GM19468 (cell line): Measurements from ENCODE around the gene OXA1L.
"Not testable (repeated sequence)": the region's sequence is repeated elsewhere in the genome, so short reads cannot be mapped to it uniquely, and the experiment has no call there.

Experiments
- ATAC-seq: cut with Tn5 transposase; IDR thresholded peaks from one replicate; pipeline ENCODE4 v1.9.1; 2021; ENCODE audit warnings: mild to moderate bottlenecking, moderate library complexity, moderate number of reproducible peaks; ENCODE audit not compliant: unreplicated experiment; ENCODE audit errors: extremely low read depth

OXA1L gene

DNA sequence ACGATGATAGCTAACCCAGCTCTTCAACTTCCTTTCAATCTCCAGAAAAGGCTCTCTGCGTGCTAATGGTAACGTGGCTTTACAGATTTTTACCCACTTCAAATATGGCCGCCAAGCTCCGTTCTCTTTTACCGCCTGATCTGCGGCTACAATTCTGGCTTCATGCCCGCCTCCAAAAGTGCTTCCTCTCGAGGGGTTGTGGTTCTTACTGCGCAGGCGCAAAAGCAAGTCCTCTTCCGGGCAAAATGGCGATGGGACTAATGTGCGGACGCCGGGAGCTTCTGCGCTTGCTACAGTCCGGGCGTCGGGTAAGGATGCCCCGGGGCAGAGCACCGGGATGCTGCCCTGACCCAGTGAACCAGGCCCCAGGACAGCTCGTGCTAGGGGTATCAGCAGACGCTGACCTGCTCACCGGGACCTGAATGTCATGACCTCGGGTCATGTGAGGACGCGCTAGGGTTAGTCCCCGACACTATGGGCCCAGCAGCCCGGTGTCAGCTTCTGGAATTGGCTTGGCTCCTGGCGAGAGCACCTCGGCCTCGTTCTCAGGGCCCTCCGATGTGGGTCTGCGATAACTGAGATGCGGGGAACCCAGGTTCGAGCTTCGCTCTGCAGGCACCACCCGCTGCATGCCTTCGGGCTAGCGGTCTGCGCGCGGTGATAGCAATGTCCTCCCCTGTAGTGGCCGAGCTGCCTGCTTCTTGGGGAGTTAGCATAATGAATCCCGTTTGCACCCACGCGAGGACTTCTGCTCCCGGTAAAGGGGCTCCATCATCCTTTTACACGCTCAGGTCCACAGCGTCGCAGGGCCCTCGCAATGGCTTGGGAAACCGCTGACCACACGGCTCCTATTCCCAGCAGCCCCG is at the start of gene OXA1L:
OXA1L (plus strand) TSS at position 232 of the 866 bp plus-strand sequence; CDS start at position 246, 14 bp downstream.
- peak; percentile 60 for ATAC-seq

DNA sequence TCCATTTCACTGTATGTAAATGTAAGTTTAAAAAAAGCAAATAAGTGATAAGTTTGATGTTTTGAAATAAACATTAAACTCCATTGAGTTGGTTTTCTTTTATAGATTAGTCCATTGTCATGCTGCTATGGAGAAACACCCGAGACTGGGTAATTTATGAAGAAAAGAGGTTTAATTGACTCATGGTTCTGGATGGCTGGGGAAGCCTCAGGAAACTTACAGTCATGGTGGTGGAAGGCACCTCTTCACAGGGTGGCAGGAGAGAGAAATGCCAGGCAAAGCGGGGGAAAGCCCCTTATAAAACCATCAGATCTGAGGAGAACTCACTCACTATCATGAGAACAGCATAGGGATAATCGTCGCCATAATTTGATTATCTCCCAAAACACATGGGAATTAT is 48.4 kb upstream of the OXA1L start:
- ATAC-seq = no peak

DNA sequence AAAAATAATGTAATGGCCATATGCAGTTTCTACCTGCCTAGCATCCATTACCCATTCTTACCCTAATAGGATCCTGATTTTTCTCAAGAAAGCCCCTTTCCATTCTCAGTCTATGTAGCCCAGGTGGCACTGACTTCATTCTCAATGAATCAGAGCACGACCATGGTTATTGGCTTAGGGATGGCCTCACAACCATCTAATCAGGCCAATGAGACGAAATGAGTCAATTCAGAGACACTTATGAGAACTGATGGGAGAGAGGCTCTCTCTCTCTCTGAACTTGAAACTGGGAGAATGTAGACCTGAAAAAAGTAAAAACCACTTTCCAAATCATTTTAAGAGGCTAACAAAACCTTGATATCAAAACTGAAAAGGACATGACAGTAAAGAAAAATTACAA is 45.3 kb upstream of the OXA1L start:
- no peak for ATAC-seq

DNA sequence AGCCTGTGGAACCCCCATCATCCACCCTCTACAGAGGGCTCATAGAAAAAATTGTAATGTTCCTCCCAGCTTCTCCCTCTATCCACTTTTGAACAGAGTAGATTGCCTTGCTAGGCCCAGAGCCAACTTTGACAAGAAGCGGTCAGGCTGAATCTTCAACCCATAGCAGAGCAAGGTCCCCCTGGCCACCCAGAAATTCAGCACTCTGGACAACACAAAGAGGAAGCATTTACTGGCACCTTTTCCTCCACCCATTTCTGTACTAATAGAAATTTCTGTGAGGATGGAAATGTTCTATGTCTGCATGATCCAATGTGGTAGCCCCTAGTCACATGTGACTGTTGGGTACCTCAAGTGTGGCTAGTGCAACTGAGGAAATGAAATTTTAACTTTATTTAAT is 42.7 kb upstream of the OXA1L start:
- no peak for ATAC-seq

DNA sequence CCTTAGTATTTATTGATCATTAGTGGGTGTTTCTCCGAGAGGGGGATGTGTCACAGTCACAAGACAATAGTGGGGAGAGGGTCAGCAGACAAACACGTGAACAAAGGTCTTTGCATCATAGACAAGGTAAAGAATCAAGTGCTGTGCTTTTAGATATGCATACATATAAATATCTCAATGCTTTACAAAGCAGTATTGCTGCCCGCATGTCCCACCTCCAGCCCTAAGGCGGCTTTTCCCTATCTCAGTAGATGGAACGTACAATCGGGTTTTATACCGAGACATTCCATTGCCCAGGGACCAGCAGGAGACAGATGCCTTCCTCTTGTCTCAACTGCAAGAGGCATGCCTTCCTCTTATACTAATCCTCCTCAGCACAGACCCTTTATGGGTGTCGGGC is 41.6 kb upstream of the OXA1L start:
- not testable (repeated sequence) for ATAC-seq

DNA sequence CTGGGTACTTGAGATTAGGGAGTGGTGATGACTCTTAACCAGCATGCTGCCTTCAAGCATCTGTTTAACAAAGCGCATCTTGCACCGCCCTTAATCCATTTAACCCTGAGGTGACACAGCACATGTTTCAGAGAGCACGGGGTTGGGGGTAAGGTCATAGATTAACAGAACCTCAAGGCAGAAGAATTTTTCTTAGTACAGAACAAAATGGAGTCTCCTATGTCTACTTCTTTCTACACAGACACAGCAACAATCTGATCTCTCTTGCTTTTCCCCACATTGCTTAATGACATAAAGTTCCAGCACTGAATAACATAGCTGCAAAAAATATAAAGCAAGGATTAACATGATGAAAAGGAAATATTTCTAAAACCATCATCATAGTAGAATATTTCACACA is 41.1 kb upstream of the OXA1L start:
- ATAC-seq = not testable (repeated sequence)

DNA sequence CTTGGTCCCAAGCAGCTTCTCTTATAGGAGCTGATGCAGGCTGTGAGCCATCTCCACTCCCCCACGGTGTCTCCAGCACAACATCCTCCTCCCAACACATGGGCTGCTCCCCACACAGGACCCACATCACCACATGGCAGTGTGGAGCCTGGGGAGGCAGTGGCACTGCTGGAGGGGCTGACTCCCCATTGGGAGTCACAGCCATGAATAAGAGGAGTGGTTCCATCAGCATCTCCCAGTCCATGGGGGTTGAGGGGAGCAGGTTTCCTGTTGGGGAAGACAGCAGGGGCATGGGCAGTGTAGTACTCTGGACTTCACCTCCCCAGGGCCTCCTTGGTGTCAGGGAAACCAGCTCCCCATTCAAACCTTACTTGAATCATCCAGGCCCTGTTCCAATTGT is 40.5 kb upstream of the OXA1L start:
- ATAC-seq = no peak

DNA sequence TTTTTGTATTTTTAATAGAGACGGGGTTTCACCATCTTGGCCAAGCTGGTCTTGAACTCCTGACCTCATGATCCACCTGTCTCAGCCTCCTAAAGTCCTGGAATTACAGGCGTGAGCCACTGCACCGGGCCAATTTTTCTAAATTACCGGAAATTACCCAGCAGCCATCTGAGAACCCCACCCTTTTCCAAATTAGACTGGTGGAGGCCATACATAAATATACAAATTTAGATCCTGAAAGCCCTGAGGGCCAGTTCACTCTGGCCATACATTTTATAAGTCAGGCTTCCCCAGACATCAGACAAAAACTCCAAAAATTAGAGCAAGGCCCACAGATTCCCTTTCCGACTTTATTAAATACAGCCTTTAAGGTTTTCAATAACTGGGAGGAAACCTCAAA is 34.4 kb upstream of the OXA1L start:
- ATAC-seq = not testable (repeated sequence)

DNA sequence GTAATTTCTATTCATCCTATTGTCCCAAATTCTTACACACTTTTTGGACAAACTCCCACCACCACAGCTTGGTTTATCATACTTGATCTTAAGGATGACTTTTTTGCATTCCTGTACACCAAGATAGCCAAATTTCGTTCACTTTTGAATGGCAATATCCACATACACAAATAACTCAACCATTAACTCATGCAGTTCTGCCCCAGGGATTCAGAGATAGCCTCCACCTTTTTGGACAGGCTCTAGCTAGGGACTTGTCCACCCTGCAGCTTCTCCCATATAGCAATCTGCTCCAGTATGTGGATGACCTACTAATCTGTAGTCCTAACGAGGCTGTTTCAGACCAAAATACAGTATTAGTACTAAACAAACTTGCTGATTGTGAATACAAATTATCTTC is 32.7 kb upstream of the OXA1L start:
- no peak for ATAC-seq

DNA sequence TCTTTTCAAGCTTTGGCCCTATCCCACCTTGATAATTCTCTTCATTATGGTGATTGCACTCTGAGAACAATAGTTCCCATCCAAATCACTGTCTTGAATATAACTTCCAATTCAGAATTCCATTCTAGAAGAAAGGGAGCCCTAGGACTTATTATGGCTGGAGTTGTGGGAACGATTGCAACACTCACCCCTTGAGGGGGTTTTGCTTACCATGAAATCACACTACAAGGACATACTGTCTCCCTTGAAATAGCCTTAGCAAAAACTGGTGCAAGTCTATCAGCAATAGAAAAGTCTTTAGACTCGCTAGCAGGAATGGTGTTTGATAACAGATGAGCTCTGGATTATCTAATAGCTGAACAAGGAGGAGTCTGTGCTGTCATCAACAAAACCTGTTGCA is 31.4 kb upstream of the OXA1L start:
- no peak for ATAC-seq

DNA sequence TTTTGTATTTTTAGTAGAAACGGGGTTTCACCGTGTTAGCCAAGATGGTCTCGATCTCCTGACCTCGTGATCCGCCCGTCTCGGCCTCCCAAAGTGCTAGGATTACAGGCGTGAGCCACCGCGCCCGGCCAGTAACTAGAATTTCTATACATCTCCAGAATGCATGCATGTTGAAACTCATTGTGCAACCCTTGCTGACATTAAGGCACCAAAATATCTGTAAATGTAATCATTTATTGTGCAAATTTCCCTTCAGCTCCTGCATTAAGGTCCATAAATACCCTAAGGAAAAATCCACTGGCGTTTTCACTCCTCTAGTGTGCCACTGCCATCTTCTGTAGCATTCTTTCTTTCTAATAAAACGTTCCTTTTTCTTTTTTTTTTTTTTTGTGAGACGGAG is 30.1 kb upstream of the OXA1L start:
- not testable (repeated sequence) for ATAC-seq

DNA sequence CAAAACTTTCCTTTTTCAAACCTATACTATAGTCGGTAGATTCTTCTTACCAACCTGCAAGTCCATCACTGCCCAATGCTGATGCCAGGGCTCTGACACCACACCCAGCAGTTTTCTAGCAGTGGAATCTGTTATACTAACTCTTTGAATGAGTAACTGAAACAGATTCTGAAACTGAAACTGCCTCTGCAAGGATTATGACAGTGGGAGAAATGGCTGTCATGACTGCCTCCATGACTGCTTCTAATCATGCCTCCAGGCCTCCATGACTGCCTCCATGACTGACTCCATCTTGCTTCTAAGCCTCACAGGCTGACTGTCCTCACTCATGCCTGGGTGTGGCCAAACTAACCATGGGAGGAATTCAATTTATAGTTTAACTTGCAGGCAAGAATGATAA is 29.4 kb upstream of the OXA1L start:
- ATAC-seq = peak; percentile 63

DNA sequence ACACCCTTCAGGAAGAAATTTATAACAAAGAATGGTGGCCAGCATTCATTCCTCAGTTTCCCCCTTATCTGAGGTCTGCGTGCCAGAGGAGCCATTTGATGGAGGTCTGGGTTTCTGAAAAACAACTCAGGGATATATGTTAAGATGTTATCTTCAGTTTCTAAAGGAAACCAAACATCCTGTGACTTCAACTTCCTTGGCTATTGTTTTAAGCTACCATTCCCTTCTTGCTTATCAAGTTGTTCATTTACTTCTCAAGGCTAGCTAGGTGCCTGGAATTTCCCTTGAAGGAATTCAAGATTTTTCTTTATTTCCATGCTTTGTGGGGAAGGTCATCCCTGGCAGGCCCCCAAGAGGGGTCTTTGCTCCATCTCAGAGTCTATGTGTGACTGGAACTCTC is 27.1 kb upstream of the OXA1L start:
- ATAC-seq = no peak

DNA sequence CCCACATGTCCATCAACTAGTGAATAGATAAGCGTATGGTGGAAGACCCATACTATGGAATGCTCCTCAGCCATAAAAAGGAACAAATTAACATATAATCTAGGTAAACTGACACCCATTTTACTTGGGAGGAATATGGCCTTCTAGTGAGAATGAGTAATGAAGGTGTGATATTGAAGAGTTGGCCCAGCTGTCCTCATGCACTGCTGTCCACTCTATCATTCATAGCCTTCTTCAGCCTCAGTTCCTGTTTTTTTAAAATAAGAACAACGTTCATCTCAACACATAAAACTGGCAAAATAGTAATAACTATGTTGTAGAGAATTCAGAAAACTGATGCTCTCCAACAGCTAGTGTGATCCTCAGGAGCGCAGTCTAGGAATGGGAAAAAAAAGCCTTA is 26.5 kb upstream of the OXA1L start:
- no peak for ATAC-seq

DNA sequence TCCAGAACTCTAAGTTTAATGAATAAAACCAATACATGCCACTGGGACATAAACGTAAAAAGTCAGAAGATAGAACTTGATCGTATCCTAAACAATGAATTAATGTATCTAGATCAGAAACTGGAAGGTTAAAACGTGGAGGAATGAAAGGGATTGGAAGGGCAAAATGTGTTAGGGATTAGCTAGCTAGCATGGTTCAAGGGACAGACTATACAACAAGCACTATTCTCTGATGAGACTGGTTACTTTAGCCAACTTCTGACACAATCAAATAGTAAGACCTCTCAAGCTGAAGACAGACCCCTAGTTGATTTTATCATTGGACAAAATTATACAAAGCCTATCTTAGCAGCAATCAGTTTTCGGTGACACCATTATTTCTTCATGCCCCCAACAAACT is 18.7 kb upstream of the OXA1L start:
- ATAC-seq = no peak

DNA sequence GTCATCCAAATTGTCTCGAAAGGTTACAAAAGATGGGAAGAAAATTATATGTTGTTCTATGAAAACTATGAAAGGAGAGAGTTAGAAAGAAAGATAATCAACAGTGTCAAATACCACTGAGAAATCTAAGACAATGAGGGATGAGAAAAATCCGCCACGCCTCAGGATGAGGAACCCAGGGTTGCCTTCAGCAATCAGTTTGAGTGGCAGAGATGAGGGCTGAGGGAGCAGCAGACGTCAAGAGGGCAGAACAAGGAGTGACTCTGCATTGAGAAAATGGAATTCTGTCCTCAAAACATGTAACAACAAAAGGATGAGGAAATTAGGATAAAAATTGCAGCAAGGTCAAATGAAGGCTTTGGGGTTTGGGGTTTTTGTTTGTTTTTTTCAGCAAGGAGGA is 18.3 kb upstream of the OXA1L start:
- no peak for ATAC-seq

DNA sequence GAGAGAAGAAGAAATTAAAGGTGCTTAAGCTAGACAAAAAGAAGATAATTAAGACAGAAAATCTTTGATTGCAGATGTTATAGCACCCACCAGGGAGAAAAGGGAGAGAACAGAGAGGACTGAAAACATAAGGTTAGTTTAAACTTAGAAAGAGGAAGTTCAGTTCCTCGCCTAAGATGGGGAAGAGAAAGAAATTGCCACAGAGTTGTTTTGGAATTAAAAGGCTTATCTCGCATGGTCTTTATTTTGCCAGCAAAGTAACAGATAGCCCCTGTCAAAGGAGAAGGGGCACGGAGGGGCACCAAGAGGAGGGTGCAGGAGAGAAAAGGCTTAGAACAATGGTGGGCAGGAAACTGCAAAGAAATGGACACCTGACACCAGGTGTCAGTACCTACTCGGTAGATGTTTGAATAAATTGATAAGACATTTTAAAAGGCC is 17.8 kb upstream of the OXA1L start:
- ATAC-seq = no peak

DNA sequence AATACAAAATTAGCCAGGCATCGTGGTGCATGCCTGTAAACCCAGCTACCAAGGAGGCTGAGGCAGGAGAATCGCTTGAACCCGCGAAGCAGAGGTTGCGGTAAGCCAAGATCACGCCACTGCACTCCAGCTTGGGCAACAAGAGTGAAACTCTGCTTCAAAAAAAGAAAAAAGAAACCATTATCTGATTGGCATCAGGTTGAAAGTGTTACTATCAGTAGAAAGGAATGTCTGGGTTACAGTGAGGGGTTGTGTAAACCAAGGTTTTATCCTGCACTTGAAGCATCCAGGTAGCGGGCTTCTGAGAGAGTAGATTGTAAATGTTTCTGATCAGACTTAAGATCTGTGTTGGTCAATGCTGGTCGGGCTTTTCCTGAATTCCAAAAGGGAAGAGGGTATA is 14.1 kb upstream of the OXA1L start:
- ATAC-seq = no peak

DNA sequence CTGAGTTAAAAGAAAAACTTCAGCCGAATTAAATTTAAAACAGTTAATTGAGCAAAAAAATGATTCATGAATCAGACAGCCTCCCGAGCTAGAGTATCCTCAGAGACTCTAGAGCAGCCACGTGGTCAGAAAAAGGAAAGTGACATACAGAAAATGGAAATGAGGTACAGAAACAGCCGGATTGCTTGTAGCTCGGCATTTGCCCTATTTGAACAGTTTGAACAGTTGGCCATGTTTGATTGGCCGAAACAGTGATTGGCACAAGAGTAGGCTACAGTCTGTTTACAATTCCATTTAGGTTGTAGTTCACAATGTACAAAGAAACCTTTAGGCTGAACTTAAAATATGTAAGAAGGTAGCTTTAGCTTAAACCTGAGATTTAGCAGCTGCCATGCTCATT is 12.9 kb upstream of the OXA1L start:
- ATAC-seq = no peak

DNA sequence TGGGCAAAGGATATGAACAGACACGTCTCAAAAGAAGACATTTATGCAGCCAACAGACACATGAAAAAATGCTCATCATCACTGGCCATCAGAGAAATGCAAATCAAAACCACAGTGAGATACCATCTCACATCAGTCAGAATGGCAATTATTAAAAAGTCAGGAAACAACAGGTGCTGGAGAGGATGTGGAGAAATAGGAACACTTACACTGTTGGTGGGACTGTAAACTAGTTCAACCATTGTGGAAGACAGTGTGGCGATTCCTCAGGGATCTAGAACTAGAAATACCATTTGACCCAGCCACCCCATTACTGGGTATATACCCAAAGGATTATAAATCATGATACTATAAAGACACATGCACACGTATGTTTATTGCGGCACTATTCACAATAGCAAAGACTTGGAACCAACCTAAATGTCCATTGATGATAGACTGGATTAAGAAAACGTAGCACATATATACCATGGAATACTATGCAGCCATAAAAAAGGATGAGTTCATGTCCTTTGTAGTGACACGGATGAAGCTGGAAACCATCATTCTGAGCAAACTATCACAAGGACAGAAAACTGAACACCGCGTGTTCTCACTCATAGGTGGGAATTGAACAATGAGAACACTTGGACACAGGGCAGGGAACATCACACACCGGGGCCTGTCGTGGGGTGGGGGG is 8.4 kb upstream of the OXA1L start:
- not testable (repeated sequence) for ATAC-seq

DNA sequence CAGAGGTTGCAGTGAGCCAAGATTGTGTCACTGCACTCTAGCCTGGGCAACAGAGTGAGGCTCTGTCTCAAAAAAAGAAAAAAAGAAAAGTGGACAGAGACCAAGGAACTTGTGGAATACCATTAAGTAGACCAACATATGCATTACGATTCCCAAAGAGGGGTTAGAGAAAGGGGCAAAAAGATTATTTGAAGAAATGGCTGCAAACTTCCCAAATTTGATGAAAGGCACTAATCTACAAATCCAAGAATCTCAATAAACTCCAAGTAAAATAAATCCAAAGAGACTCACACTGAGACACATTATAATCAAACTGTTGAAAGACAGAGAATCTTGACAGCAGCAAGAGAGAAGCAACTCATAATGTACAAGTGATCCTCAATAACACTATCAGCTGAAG is 4.8 kb upstream of the OXA1L start:
- ATAC-seq = no peak

DNA sequence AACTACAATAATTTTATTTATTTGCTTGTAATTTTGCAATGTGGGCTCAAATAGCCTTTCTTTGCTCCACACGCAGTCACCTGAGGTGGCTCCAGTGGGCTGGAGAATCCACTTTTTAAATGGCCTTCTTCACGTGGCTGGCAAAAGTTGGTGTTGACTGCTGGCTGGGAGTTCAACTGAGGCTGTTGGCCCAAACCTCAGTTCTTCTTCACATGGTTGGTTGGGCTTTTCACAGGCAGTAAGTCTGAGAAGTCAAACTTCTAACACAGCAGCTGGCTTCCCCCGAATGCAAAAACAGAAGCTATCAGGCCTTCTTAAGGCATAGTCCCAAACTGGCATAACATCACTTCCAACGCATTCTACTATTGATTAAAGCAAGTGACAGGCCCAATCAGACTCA is 2.1 kb upstream of the OXA1L start:
- ATAC-seq = no peak
